ENCODE results near the gene FCHSD1.

DNA sequence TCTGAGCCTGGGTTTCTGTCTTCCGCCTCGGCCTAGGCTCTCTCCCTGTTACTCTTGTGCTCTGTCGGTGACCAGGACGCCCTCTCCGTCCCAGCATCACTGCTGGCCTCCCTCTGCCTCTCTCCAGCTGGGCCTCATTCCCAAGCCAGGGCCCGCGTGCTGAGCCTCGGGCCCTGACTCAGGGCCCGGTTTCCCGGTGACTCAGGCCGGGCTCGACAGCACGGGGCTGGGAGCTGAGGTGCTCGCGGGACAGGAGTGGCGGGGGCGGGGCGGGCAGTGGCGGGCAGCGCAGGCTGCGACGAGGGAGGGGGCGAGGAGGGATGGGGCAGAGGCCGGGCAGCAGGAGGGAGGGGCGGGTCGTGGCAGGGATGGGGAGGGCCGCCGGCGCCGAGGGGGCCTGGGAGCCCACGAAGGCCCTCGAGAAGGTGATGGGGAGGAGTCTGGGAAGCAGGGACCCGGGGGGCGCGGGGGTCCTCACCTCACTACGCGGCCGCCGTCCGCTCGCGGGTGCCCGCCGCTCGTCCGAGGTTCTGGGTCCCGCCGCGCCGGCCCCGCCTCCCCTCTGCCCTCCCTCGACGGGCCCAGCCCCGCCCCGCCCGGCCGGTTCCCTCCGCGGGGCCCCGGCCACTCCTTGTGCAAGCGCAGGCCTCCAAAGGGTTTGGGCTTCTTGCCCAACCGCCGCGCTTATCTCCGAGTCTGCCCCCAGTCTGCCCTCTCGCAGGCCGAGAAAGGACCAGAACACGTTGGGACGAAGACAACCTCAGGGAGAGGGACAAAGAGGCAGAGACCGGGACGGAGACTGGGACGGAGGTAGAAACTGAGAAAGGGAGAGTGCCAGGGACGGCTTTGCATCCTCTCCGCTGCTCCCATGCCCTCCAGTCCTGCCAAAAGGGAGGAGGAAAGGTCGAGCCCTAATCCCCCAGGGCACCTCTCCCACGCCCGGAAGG is 30.8 kb upstream of the FCHSD1 start, which contains the start of gene ARAP3:
- TF ChIP-seq, protein P1, sequence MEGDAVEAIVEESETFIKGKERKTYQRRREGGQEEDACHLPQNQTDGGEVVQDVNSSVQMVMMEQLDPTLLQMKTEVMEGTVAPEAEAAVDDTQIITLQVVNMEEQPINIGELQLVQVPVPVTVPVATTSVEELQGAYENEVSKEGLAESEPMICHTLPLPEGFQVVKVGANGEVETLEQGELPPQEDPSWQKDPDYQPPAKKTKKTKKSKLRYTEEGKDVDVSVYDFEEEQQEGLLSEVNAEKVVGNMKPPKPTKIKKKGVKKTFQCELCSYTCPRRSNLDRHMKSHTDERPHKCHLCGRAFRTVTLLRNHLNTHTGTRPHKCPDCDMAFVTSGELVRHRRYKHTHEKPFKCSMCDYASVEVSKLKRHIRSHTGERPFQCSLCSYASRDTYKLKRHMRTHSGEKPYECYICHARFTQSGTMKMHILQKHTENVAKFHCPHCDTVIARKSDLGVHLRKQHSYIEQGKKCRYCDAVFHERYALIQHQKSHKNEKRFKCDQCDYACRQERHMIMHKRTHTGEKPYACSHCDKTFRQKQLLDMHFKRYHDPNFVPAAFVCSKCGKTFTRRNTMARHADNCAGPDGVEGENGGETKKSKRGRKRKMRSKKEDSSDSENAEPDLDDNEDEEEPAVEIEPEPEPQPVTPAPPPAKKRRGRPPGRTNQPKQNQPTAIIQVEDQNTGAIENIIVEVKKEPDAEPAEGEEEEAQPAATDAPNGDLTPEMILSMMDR (conservative IDR thresholded peaks at IDR 0.05; ENCODE audit: low read depth, low read length), result no peak
- TF ChIP-seq EZH2 (IDR thresholded peaks at IDR 0.05; ENCODE audit: low read length, unreplicated experiment), result no peak

Data from PC-3 (cell line).